ENCODE data around the gene CAMTA1.

- TF ChIP-seq CTCF (IDR thresholded peaks at IDR 0.05) (no peak), POLR2AphosphoS5 (IDR thresholded peaks at IDR 0.05) (no peak), POLR2A (IDR thresholded peaks at IDR 0.05) (no peak)
Observed at GRCh38 chr1:7247791-7248548, 462.7 kb downstream of the CAMTA1 start.
